HEK293 (cell line): Measurements from ENCODE around the gene NEURL4.

Experiments
- KLF7 ChIP-seq: fragments of 450-650 bp; formaldehyde crosslinking; IDR thresholded peaks from 2 replicates; pipeline ENCODE4 v1.5.1; 2016; ENCODE audit warnings: missing biosample characterization, missing genetic modification characterization, borderline replicate concordance
- SALL2 ChIP-seq: fragments of 450-650 bp; formaldehyde crosslinking; IDR thresholded peaks from 2 replicates; pipeline ENCODE4 v1.5.0; 2017; ENCODE audit warnings: missing biosample characterization, mild to moderate bottlenecking, missing genetic modification characterization, borderline replicate concordance
- ZNF146 ChIP-seq: fragments of 450-650 bp; formaldehyde crosslinking; IDR thresholded peaks from 2 replicates; pipeline ENCODE4 v1.5.1; 2016; ENCODE audit warnings: missing biosample characterization, missing genetic modification characterization
- ZNF266 ChIP-seq: fragments of 450-650 bp; formaldehyde crosslinking; IDR thresholded peaks from 2 replicates; pipeline ENCODE4 v1.5.1; 2016; ENCODE audit warnings: missing biosample characterization, missing genetic modification characterization, low read depth
- ZNF626 ChIP-seq: fragments of 450-650 bp; sonication (Bioruptor Pico); formaldehyde crosslinking; IDR thresholded peaks from 2 replicates; pipeline ENCODE4 v1.5.1; 2018; ENCODE audit warnings: missing biosample characterization, missing genetic modification characterization, inconsistent platforms

The NEURL4 gene

GRCh38 chr17:7266784-7267183, 62.4 kb downstream of the NEURL4 start (continued):
- TF ChIP-seq ZNF266 (tag by site-specific recombination) (no peak), ZNF146 (tag by site-specific recombination) (no peak), KLF7 (no peak), SALL2 (tag by site-specific recombination) (no peak), ZNF626 (tag by site-specific recombination) (no peak)
